ENCODE measurements around the gene FYB1. TPM values are rescaled to one million over a fixed set of nuclear protein-coding genes. Genes with fewer than 3 reads are reported as not detected.

The FYB1 gene
- total and polyA plus RNA-seq, 5 donors from 2014 or later = 197 to 639 (median 227) TPM

GRCh38 chr5:39172593-39172992 lies 46.8 kb downstream of the FYB1 start:
- peaks cover 28% of the 10 kb centered on the region for H3K36me3 ChIP-seq (ENCODE audit: control insufficient read depth, insufficient read depth, low read length)
- peak overlapping the region; percentile 65 to 96 (median 94) for H3K27ac Mint-ChIP-seq
- H3K4me1 ChIP-seq (ENCODE audit: control insufficient read depth, insufficient read depth, low read length, poor library complexity, severe bottlenecking) = peaks cover 80% of the 10 kb centered on the region
- H3K27me3 ChIP-seq (ENCODE audit: control insufficient read depth, insufficient read depth, low read length) = no peaks in the 10 kb centered on the region
- H3K4me3 Mint-ChIP-seq = peak overlapping the region in 2 of 4 donors; percentile 67 to 82
- peak overlapping the region; percentile 9 for H3K4me3 ChIP-seq (ENCODE audit: low read depth, low read length)
- no peak for DNase-seq
- peaks cover 53 to 97% (median 83%) of the 10 kb centered on the region in 4 donors for H3K4me1 Mint-ChIP-seq
- peaks cover 46% of the 10 kb centered on the region for H3K36me3 Mint-ChIP-seq
- H3K9me3 ChIP-seq (ENCODE audit: control insufficient read depth in 2 of 2, low read length in 2 of 2) = peaks cover 0 to 2% of the 10 kb centered on the region in 2 experiments
- H3K27me3 Mint-ChIP-seq = no peaks in the 10 kb centered on the region
- H3K27ac ChIP-seq (ENCODE audit: insufficient read depth, low read length, poor library complexity, severe bottlenecking) = no peak overlapping the region
- ATAC-seq (ENCODE audit: low read depth in 2 of 2) = no peak
- H3K9me3 Mint-ChIP-seq = peaks cover 0 to 6% (median 1%) of the 10 kb centered on the region in 7 donors

GRCh38 chr5:39171647-39172046 lies 47.7 kb downstream of the FYB1 start:
- peaks cover 0 to 2% of the 10 kb centered on the region in 2 experiments for H3K9me3 ChIP-seq (ENCODE audit: control insufficient read depth in 2 of 2, low read length in 2 of 2)
- peaks cover 80% of the 10 kb centered on the region for H3K4me1 ChIP-seq (ENCODE audit: control insufficient read depth, insufficient read depth, low read length, poor library complexity, severe bottlenecking)
- Mint-ChIP-seq H3K36me3 (peaks cover 50% of the 10 kb centered on the region), H3K27me3 (no peaks in the 10 kb centered on the region), H3K4me3 (peak overlapping the region; percentile 15 to 53 (median 21)), H3K27ac (peak overlapping the region; percentile 78 to 96 (median 83)), H3K4me1 (peaks cover 50 to 97% (median 81%) of the 10 kb centered on the region in 4 donors), H3K9me3 (peaks cover 0 to 6% (median 1%) of the 10 kb centered on the region in 7 donors)
- peak overlapping the region; percentile 39 for H3K4me3 ChIP-seq (ENCODE audit: low read depth, low read length)
- ATAC-seq (ENCODE audit: low read depth in 2 of 2) = no peak
- peaks cover 31% of the 10 kb centered on the region for H3K36me3 ChIP-seq (ENCODE audit: control insufficient read depth, insufficient read depth, low read length)
- DNase-seq = no peak
- H3K27ac ChIP-seq (ENCODE audit: insufficient read depth, low read length, poor library complexity, severe bottlenecking) = peak overlapping the region; percentile 34
- no peaks in the 10 kb centered on the region for H3K27me3 ChIP-seq (ENCODE audit: control insufficient read depth, insufficient read depth, low read length)

GRCh38 chr5:39169081-39169480 lies 50.3 kb downstream of the FYB1 start:
- Mint-ChIP-seq H3K4me3 (peak overlapping the region in 3 of 4 donors; percentile 32 to 63 (median 53)), H3K27ac (peak overlapping the region; percentile 87 to 97 (median 96)), H3K36me3 (peaks cover 59% of the 10 kb centered on the region), H3K27me3 (no peaks in the 10 kb centered on the region), H3K4me1 (peaks cover 53 to 99% (median 83%) of the 10 kb centered on the region in 4 donors), H3K9me3 (peaks cover 0 to 6% (median 1%) of the 10 kb centered on the region in 7 donors)
- no peak for ATAC-seq (ENCODE audit: low read depth in 2 of 2)
- H3K36me3 ChIP-seq (ENCODE audit: control insufficient read depth, insufficient read depth, low read length) = peaks cover 38% of the 10 kb centered on the region
- no peak for DNase-seq
- H3K27me3 ChIP-seq (ENCODE audit: control insufficient read depth, insufficient read depth, low read length) = no peaks in the 10 kb centered on the region
- H3K4me1 ChIP-seq (ENCODE audit: control insufficient read depth, insufficient read depth, low read length, poor library complexity, severe bottlenecking) = peaks cover 78% of the 10 kb centered on the region
- peak overlapping the region; percentile 13 for H3K4me3 ChIP-seq (ENCODE audit: low read depth, low read length)
- H3K27ac ChIP-seq (ENCODE audit: insufficient read depth, low read length, poor library complexity, severe bottlenecking) = no peak overlapping the region
- peaks cover 0 to 2% of the 10 kb centered on the region in 2 experiments for H3K9me3 ChIP-seq (ENCODE audit: control insufficient read depth in 2 of 2, low read length in 2 of 2)

DNA sequence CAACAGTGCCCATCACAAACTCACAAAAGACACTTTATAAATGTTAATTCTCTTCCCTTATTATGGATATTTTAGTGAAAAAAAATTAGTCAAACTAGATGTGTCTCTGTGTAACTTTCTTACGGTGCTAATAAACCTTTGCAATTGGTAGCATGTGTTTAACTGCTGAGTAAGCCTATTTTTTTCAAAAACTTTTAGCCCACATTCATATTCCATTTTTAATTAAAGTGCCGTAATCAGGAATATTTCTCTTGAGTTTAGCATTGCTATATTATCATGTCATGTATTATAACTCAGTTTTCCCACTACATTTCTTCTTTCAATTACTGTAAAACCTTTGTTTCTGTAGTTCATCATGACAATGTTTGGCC lies 51.4 kb downstream of the FYB1 start:
- peaks cover 52% of the 10 kb centered on the region for H3K36me3 Mint-ChIP-seq
- peak overlapping the region; percentile 58 to 79 (median 64) for H3K4me3 Mint-ChIP-seq

DNA sequence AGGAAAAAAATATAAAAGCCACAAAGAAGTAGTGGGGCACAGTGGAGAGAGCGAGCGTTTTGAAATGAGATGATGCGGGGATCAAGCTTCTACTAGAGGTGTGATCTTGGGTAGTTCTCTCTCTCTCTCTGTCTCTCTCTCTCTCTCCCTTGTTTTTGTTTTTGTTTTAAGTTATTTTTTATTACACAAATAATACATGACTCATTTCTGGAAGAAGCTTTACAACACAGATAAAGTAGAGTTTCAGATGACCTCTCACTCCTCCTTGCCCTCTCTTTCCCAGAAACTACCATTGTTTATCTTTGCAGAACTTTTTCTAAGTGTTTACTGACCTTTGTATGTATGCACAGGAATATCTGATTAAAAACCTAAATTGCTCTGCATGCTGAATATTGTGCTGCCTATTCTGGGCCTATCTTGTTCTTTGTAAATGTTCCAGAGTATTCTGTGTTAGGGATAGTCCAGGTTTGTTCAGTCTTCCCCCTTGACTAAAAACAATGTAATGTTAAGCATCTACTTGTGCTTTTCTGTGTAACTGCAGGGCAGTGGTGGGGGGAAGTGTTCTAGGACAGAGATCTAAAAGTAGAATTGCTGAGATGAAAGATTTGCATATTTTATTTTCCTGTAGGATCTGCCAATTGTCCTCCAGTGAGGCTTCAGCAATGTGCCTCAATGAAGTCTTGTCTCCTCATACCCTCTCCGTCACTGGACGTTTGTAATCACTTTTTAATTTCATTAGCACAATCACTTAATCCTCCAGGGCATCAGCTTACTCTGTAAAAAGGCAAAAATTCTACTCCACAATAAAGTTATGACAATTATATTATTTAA lies 52.0 kb downstream of the FYB1 start:
- peaks cover 84% of the 10 kb centered on the region for H3K4me1 ChIP-seq (ENCODE audit: control insufficient read depth, insufficient read depth, low read length, poor library complexity, severe bottlenecking)
- Mint-ChIP-seq H3K9me3 (peaks cover 0 to 1% (median 0%) of the 10 kb centered on the region in 7 donors), H3K4me3 (peak overlapping the region; percentile 58 to 79 (median 64)), H3K36me3 (peaks cover 48% of the 10 kb centered on the region), H3K27me3 (no peaks in the 10 kb centered on the region), H3K27ac (peak overlapping the region; percentile 72 to 97 (median 72)), H3K4me1 (peaks cover 53 to 96% (median 80%) of the 10 kb centered on the region in 4 donors)
- no peak for ATAC-seq (ENCODE audit: low read depth in 2 of 2)
- H3K27me3 ChIP-seq (ENCODE audit: control insufficient read depth, insufficient read depth, low read length) = no peaks in the 10 kb centered on the region
- H3K36me3 ChIP-seq (ENCODE audit: control insufficient read depth, insufficient read depth, low read length) = peaks cover 30% of the 10 kb centered on the region
- H3K27ac ChIP-seq (ENCODE audit: insufficient read depth, low read length, poor library complexity, severe bottlenecking) = peak overlapping the region; percentile 65
- H3K4me3 ChIP-seq (ENCODE audit: low read depth, low read length) = peak overlapping the region; percentile 57
- DNase-seq = no peak
- H3K9me3 ChIP-seq (ENCODE audit: control insufficient read depth in 2 of 2, low read length in 2 of 2) = no peaks in the 10 kb centered on the region

More for the DNA sequence above, 51.4 kb downstream of the FYB1 start:
- ATAC-seq (ENCODE audit: low read depth in 2 of 2) (no peak), DNase-seq (no peak)
- Mint-ChIP-seq H3K27me3 (no peaks in the 10 kb centered on the region), H3K9me3 (peaks cover 0 to 3% (median 1%) of the 10 kb centered on the region in 7 donors), H3K27ac (peak overlapping the region; percentile 72 to 97 (median 72)), H3K4me1 (peaks cover 53 to 99% (median 82%) of the 10 kb centered on the region in 4 donors)
- Histone ChIP-seq H3K27ac (ENCODE audit: insufficient read depth, low read length, poor library complexity, severe bottlenecking) (peak overlapping the region; percentile 65), H3K4me1 (ENCODE audit: control insufficient read depth, insufficient read depth, low read length, poor library complexity, severe bottlenecking) (peaks cover 79% of the 10 kb centered on the region), H3K27me3 (ENCODE audit: control insufficient read depth, insufficient read depth, low read length) (no peaks in the 10 kb centered on the region), H3K4me3 (ENCODE audit: low read depth, low read length) (peak overlapping the region; percentile 57), H3K36me3 (ENCODE audit: control insufficient read depth, insufficient read depth, low read length) (peaks cover 35% of the 10 kb centered on the region), H3K9me3 (ENCODE audit: control insufficient read depth in 2 of 2, low read length in 2 of 2) (peaks cover 0 to 2% of the 10 kb centered on the region in 2 experiments)

- peaks cover 91% of the 10 kb centered on the region for H3K4me1 ChIP-seq (ENCODE audit: control insufficient read depth, insufficient read depth, low read length, poor library complexity, severe bottlenecking)
- H3K27me3 Mint-ChIP-seq = no peaks in the 10 kb centered on the region
- DNase-seq (peak in 2 of 3 donors; percentile 41 to 71), ATAC-seq (ENCODE audit: low read depth in 2 of 2) (peak; percentile 93 to 97)
- no peaks in the 10 kb centered on the region for H3K27me3 ChIP-seq (ENCODE audit: control insufficient read depth, insufficient read depth, low read length)
- H3K36me3 Mint-ChIP-seq = peaks cover 49% of the 10 kb centered on the region
- no peaks in the 10 kb centered on the region for H3K9me3 Mint-ChIP-seq
- H3K4me3 Mint-ChIP-seq = peak overlapping the region; percentile 60 to 85 (median 75)
- no peaks in the 10 kb centered on the region for H3K9me3 ChIP-seq (ENCODE audit: control insufficient read depth in 2 of 2, low read length in 2 of 2)
- peak overlapping the region; percentile 72 to 95 (median 90) for H3K27ac Mint-ChIP-seq
- peak overlapping the region; percentile 41 for H3K4me3 ChIP-seq (ENCODE audit: low read depth, low read length)
- peaks cover 61 to 95% (median 80%) of the 10 kb centered on the region in 4 donors for H3K4me1 Mint-ChIP-seq
- H3K27ac ChIP-seq (ENCODE audit: insufficient read depth, low read length, poor library complexity, severe bottlenecking) = peak overlapping the region; percentile 81
- peaks cover 33% of the 10 kb centered on the region for H3K36me3 ChIP-seq (ENCODE audit: control insufficient read depth, insufficient read depth, low read length)
Measured at GRCh38 chr5:39164529-39165402, 54.6 kb downstream of the FYB1 start.

GRCh38 chr5:39164016-39164415 lies 55.3 kb downstream of the FYB1 start:
- Histone ChIP-seq H3K36me3 (ENCODE audit: control insufficient read depth, insufficient read depth, low read length) (peaks cover 34% of the 10 kb centered on the region), H3K4me3 (ENCODE audit: low read depth, low read length) (peak overlapping the region; percentile 41), H3K9me3 (ENCODE audit: control insufficient read depth in 2 of 2, low read length in 2 of 2) (no peaks in the 10 kb centered on the region), H3K27ac (ENCODE audit: insufficient read depth, low read length, poor library complexity, severe bottlenecking) (peak overlapping the region; percentile 81), H3K27me3 (ENCODE audit: control insufficient read depth, insufficient read depth, low read length) (no peaks in the 10 kb centered on the region), H3K4me1 (ENCODE audit: control insufficient read depth, insufficient read depth, low read length, poor library complexity, severe bottlenecking) (peaks cover 93% of the 10 kb centered on the region)
- ATAC-seq (ENCODE audit: low read depth in 2 of 2) = peak; percentile 68 to 69
- no peaks in the 10 kb centered on the region for H3K9me3 Mint-ChIP-seq
- peak in 2 of 3 donors; percentile 37 to 61 for DNase-seq
- peak overlapping the region; percentile 60 to 85 (median 75) for H3K4me3 Mint-ChIP-seq
- H3K27ac Mint-ChIP-seq = peak overlapping the region; percentile 72 to 95 (median 90)
- peaks cover 66 to 95% (median 80%) of the 10 kb centered on the region in 4 donors for H3K4me1 Mint-ChIP-seq
- H3K27me3 Mint-ChIP-seq = no peaks in the 10 kb centered on the region
- peaks cover 50% of the 10 kb centered on the region for H3K36me3 Mint-ChIP-seq

All from CD4-positive, CD25-positive, alpha-beta regulatory T cell (primary cell).